ENCODE measurements around the gene WNT1. TPM values are rescaled to one million over a fixed set of nuclear protein-coding genes. Genes with fewer than 3 reads are reported as not detected.

The WNT1 gene
- total RNA-seq, 1 experiment from 2014 or later: not detected

DNA sequence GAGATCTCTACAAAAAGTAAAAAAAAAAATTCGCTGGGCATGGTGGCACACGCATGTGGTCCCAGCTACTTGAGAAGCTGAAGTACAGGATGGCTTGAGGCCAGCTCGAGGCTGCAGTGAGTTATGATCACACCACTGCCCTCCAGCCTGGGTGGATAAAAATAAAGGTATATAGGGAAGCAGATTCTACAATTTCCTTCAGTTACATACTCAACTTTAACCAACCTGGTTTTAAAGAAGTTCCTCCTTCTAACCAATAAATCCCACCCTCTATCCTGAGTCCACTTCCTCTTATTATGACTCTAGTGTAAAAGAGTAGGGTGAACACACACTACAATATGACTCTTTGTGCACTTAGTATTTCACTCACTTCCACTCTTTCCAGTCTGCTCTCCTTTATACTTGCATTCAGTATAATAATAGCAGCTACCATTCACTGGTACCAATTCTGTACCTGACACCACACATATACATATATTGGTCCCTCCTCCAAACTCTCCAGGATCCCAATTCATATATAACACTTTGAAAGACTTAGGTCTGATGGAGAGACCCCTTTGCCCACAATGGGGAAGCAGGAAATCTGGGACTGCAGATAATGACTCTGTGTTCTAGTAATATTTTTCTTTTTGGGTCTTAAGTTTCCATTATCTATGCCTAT lies 23.2 kb upstream of the WNT1 start:
- H3K27me3 ChIP-seq (ENCODE audit: insufficient read depth, low read length): no peaks in the 10 kb centered on the region
- H3K4me2 ChIP-seq (ENCODE audit: insufficient read depth, insufficient read length, low read length): no peak overlapping the region
- H3T11ph ChIP-seq (ENCODE audit: low read length): no peak overlapping the region
- Mint-ChIP-seq H3K9me3 (no peaks in the 10 kb centered on the region; a peak in 1 of 5 replicates), H3K4me3 (peak overlapping the region; percentile 97 to 99; a peak in 3 of 5 replicates), H3K4me1 (peaks cover 23 to 24% of the 10 kb centered on the region in 2 experiments), H3K27ac (0 out of 7 replicates have a peak overlapping the region, but pooled peaks of 1 of the 3 experiments have one; percentile 31), H3K36me3 (ENCODE audit: insufficient read depth in 1 of 3, low read depth in 3 of 3) (peaks cover 8 to 52% (median 29%) of the 10 kb centered on the region in 3 experiments; a peak in 6 of 7 replicates), H3K27me3 (ENCODE audit: low read depth) (peaks cover 2% of the 10 kb centered on the region; the same call in 1 of the 2 replicates)
- TF ChIP-seq, protein P1, sequence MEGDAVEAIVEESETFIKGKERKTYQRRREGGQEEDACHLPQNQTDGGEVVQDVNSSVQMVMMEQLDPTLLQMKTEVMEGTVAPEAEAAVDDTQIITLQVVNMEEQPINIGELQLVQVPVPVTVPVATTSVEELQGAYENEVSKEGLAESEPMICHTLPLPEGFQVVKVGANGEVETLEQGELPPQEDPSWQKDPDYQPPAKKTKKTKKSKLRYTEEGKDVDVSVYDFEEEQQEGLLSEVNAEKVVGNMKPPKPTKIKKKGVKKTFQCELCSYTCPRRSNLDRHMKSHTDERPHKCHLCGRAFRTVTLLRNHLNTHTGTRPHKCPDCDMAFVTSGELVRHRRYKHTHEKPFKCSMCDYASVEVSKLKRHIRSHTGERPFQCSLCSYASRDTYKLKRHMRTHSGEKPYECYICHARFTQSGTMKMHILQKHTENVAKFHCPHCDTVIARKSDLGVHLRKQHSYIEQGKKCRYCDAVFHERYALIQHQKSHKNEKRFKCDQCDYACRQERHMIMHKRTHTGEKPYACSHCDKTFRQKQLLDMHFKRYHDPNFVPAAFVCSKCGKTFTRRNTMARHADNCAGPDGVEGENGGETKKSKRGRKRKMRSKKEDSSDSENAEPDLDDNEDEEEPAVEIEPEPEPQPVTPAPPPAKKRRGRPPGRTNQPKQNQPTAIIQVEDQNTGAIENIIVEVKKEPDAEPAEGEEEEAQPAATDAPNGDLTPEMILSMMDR (conservative IDR thresholded peaks at IDR 0.05): no peak
- H3K79me1 ChIP-seq (ENCODE audit: insufficient read depth, low read depth, low read length, poor library complexity, severe bottlenecking): no peaks in the 10 kb centered on the region
- peaks cover 37% of the 10 kb centered on the region; the same call in 1 of the 2 replicates for H3K79me2 ChIP-seq (ENCODE audit: insufficient read depth, low read length)
- H2BK120ac ChIP-seq (ENCODE audit: low read depth, low read length, poor library complexity, severe bottlenecking): no peak overlapping the region
- H2BK20ac ChIP-seq (ENCODE audit: low read depth, low read length, poor library complexity, severe bottlenecking): no peak overlapping the region
- no peak overlapping the region for H3K4ac ChIP-seq (ENCODE audit: low read depth, low read length)
- H3K4me1 ChIP-seq (ENCODE audit: insufficient read depth, low read length): 0 out of 2 replicates have a peak, but pooled peaks cover 2% of the 10 kb centered on the region
- H2BK15ac ChIP-seq (ENCODE audit: low read depth, low read length): no peak overlapping the region
- DNase-seq: no peak
- H2BK5ac ChIP-seq (ENCODE audit: insufficient read length, low read length): no peak overlapping the region
- H4K8ac ChIP-seq (replicated peaks; ENCODE audit: insufficient read length, low read depth, low read length): no peak overlapping the region
- H2AFZ ChIP-seq (ENCODE audit: low read length): no peak overlapping the region
- H3K14ac ChIP-seq (ENCODE audit: insufficient read depth, low read length): no peak overlapping the region
- no CpG with 5 or more reads among the region's 3 CpGs for WGBS (ENCODE audit: extremely low coverage, insufficient read length, low lambda C conversion rate)
- H3K23ac ChIP-seq (ENCODE audit: insufficient read length, low read depth, low read length): no peak overlapping the region
- no peak overlapping the region for H3K9ac ChIP-seq (ENCODE audit: extremely low read depth, insufficient read length, low read length)
- H3K18ac ChIP-seq (ENCODE audit: insufficient read length, low read depth, low read length): no peak overlapping the region
- no peak overlapping the region for H3K27ac ChIP-seq (ENCODE audit: insufficient read length, low read depth, low read length)
- H3K9me3 ChIP-seq (ENCODE audit: control insufficient read depth, low read depth, low read length): no peaks in the 10 kb centered on the region
- H4K5ac ChIP-seq (ENCODE audit: insufficient read length, low read depth, low read length): no peak overlapping the region
- no peak overlapping the region for H4K91ac ChIP-seq (ENCODE audit: insufficient read length, low read depth, low read length)
- H2AK5ac ChIP-seq (ENCODE audit: insufficient read length, low read length): no peak overlapping the region
- H3K56ac ChIP-seq (ENCODE audit: insufficient read length, low read depth, low read length): no peak overlapping the region
- peaks cover 9% of the 10 kb centered on the region for H3K23me2 ChIP-seq (ENCODE audit: insufficient read length, low read depth, low read length, poor library complexity, severe bottlenecking)
- H2BK12ac ChIP-seq (ENCODE audit: insufficient read length, low read depth, low read length): no peak overlapping the region
- H4K20me1 ChIP-seq (ENCODE audit: control insufficient read depth, insufficient read depth, insufficient read length): no peaks in the 10 kb centered on the region

All from H9 (cell line).